Right hindlimb (tissue), 1 donor: ENCODE data around the gene LMO4.

ENCODE experiments used
- DNase-seq: peaks from one replicate; pipeline ENCODE4 v3.0.0-alpha.2; 2018

LMO4 gene

DNA sequence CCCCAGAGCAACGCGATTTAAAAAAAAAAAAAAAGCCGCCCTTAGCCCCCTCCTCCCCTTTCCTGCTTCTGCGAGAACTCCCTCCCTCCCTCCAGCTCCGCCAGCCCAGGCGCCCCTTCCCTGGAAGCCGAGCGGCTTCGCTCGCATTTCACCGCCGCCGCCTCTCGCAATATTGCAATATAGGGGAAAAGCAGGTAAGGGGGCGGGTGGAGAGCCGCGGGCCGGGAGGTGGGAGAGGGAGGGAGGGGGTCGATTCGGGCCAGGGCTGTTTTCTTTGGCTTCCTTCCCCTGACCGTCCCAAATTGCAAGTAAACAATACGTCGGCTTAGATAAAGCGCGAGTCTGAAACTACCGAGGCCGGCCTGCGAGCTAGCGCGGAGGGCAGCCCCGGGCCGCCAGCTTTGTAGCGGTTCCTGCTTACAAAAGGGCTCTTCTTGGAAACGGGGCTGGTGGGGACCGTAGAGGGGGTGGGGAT is 408 bp downstream of the LMO4 start:
- DNase-seq = peak; percentile 75

DNA sequence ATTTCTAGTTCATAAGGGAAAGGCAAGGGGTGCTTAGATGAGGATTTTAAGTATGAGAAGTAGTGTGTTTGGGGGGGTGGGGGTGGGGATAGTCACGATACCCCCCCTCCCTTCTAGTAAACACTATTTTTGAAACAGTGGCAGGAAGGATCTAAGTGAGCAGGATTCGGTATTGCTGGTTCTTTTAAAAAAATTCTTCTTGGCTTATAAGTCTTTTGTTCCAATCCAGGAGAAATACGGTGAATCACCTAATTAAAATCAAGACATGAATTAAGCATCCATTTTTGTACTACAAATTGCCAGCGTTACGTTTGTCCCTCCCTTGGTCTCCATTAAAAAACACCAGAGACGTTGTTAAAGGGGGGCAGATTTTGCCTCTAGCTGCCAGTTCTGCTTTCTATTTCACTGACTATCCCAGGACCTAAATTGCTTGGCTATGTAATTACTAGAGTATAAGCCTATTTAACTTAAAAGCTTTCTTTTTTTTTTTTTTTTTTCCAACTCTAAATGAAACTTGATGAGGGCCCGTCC is 911 bp downstream of the LMO4 start:
- no peak for DNase-seq

DNA sequence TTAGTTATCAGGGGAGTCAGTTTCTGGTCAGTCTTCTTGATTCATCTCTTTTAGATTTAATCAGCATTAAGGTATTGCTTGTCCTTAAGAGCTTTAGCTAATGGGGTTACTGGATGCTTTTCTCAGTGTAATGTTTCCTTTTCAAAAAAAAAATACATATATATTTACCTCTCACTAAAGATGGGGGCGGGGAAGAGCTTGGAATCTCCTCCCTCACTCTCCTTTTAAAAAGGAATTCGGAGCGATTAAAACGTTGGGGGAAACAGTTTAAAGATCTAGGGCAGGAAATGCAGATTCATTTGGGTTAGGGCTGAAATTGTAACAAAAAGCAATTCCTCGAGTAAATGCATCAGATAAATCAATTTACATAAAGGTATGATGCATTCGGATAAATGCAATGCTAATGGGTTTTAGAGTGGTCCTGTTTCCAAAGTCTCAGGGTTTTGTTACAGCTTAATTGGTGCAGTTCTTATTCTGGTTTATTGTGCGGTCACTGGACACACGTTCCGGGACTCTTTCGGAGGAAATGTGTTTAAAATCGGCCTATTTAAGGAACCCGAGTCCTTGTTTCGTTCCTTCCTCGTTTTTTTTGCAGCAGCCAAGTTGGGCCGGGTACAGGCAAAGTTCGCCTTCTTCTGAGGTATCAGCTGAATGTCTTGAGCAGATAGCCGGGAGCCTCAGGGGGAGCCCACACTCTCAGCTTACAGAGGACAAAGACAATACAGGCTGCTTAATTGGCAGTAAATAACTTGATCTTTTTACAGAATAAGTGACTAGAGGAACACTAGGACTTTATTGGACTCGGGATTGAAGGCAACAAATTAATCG is 1.6 kb downstream of the LMO4 start:
- DNase-seq = peak; percentile 46

DNA sequence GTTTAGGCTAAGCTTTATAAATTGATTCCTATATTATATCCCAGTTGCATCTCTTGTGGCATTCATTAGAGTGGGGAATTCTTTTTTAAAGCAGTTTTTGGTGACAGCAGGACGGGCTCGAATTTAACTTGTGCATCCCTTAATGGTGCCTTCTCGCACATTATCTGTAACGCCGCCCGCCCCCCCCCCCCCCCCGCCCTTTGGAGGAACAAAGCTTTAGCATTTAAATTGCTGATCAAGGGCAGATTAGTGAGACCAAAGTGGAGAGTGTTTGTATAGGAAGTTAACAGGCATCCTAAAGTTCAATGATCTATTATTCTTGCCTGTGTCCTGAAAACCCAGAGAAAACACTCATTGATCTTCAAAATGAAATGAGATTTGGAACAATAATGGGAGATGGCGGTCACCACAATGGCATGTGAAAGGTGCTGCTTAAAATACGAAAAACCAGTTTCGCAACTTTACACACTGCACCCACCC is 2.2 kb downstream of the LMO4 start:
- DNase-seq = no peak

DNA sequence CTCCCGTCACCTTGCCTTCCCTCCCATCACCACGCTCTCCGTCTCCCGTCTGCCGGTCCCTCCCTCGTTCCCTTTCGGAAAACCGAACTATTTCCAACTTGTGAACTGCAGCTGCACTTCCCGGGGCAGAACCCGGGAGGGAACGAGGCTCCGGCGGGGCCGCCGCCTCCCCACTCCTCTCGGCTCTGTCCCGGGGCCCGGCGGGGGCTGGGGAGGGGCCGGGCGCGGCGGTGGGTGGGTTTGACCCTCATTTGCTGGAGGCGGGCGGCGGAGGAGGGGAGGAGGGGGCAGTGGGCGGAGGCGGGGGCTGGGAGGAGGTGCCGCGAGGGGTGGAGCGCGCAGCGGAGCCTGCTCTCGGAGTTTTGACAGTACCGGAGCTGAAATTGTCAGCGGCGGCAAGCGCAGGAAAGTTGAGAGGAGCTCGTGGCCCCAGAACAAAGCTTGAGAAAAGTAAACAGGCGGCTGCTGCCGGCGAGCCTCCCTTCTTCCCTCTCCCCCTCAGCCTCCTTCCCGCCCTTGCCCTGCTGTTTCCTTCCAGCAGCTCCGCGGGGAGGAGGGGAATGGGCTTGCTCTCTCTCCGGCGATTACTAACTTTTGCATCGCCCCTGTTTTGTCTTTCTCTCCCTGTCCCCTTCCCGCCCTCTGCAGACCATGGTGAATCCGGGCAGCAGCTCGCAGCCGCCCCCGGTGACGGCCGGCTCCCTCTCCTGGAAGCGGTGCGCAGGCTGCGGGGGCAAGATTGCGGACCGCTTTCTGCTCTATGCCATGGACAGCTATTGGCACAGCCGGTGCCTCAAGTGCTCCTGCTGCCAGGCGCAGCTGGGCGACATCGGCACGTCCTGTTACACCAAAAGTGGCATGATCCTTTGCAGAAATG is 2.9 kb downstream of the LMO4 start:
- DNase-seq = peak; percentile 93

DNA sequence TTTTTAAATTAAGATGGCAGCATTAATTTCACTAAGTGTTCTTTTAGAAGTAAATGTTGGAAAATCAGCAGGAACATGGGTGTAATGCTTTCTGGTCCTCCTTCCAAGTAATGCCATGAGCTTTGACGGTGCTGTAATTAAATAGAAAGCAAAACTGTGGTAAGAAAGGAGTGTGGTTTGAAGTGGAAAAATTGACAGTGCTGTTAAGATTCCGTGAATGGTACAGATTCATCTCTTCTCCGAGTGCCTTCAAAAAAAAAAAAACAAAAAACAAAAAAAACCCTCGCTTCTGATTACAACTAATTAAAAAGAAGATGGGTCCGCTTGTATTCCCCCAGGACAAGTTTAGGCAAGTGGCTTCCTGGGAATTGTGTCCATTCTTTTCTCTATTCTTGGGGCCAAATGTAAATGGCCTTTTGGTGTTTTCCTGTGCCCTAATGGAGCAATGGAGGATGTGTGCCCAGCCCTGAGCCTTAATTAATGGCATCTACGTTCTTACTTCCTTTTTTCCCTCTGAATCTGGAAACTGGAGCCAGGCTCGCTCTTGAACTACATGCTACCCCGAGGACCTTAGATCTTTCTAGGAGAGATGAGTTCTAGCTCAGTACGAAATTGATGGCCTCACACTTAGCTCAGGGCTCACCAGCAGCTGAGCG is 5.1 kb downstream of the LMO4 start:
- no peak for DNase-seq

DNA sequence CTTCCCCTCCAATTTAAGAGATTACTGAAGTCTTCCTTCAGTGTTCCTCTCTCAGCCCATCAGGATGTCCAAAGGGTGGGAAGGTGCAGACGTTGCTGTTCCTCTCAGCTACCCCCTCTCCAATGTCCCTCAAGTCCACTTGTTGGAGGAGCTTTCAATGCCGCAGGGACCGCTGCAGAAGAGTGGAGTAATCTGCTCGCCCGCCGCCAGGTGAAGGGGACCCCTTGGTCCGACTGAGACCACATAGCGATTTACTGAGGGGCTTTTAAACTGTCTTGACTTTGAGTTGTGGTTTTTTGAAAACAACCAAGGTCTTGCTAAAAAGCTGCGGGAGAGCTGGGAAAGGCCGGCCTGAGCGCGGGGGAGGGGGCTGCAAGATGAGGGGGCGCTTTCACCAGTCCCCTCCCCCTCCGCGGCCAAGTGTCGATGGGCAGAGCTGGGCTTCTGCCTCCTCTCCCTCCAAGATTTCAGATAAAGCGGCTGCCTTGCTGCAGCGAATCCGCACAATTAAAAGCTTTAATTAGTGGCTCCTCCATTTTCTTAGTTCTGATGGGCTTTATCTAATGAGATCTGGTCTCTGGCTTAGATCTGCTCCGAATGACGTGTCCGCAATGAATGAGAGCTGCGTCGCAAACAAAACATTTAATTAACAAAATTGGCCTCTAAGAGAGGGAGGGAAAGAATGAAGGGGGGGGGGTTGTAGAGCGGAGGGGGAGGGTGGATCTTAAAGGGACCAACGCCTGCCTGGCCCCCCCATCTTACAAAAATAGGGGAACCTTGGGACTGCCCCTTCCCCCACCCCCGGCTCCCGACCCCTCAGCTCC is 5.9 kb downstream of the LMO4 start:
- no peak for DNase-seq

DNA sequence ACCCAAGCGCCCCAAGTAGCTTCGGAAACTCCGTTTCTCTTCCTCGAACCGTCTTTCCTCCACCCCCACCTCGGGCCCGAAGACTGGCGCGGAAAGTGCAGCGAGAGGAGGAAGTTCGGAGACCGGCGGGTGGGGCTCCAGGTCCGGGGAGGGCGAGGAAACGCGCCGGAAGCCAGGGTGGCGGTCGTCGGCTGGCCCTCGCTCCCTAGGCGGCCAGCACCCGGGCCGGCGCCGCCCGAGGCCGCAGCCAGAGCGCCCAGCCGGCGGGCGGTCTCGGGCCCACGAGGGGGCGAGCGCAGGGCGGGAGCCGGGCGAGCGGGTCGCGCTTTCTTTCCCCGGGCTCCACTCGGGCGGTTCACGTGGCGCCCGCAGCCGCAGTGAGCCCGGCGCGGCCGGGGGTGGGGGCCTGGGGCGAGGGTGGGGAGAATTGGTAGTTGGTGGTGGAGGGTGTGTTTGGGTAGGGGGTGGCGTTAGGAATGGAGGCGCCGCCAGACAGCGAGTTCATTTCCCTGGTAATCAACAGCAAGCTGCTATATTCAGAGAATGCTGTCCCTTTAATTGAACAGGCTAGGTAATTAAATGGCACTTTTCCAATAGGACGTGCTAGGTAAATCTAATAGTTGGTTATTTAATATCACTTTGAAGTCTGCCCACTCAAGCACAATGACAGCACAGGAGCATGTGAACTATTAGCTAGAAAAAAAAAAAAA is 6.7 kb downstream of the LMO4 start:
- DNase-seq = peak; percentile 74

DNA sequence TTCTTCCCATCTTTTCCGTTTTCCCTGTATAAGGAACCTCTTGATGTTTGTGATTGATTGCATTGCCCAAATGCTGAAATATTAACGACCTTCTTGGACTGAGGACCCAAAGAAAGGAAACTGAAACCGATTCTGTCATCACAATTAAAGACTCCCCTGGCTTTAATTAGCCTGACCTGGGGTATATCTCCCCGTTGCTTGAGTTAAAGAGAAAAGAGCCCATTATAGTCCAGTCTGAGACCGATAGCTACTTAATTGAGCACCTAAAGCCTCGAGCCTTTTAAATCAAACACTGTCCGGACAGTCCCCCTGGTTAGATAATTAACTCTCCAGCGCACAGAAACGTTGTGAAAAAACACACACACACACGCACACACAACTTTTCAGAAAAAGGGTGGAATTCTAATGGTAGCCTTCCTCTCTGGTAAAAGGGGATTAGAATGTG is 8.0 kb downstream of the LMO4 start:
- DNase-seq = no peak

DNA sequence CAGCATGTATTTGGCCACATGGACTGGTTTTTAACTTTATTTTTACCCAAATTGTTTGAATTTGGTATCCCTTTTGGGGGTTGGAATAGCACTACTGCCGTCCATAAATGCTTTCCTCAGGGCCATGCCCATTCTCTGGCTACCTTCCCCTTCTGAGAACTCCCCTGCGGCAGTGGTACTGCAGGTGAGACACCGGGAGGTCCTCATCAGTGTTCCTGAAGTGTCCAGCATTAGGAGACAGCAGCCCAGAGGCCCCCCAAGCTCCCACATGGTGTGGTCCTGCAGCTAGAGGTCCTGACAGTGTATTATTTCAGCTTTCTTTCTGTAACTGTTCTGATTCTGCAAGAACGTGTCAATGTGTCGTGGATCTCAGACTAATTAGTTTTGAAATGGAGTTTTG is 8.9 kb downstream of the LMO4 start:
- DNase-seq = no peak

DNA sequence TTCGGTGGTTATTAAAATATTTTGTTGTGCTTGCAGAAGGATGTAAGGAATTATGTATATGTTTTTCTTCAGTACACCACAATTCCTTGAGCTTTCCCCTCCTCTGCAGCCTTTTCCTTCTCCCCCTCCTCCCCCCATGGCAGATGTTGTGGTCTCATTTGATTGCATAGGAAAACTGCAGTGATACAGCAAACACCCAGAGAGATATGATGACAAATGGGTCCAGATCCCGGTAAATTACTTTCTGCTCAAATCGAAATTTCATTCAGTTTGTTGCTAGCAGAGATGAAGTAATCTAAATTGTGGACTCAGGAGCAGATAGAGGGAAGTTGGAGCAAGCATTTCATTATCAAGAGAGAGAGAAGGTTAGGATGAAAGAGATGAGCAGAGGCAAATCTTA is 9.9 kb downstream of the LMO4 start:
- DNase-seq = no peak

DNA sequence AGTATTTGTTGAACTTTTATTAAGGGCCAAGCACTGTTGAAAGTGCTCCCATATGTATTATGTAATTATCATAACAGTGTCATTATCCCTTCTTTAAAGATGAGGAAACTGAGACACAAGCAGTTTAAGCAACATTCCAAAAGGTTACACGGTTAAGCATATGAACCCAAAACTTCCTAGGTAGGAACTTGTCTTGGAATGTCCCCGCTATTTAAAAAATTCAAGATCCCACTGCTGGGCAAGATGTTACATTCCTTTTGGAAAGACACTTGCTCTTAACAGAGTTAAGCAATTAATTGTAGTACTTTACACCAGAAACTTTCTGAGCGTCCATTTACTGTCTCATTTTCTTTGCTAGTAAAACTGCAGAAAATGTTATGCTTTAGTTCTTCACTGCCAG is 15.6 kb downstream of the LMO4 start:
- DNase-seq = no peak

DNA sequence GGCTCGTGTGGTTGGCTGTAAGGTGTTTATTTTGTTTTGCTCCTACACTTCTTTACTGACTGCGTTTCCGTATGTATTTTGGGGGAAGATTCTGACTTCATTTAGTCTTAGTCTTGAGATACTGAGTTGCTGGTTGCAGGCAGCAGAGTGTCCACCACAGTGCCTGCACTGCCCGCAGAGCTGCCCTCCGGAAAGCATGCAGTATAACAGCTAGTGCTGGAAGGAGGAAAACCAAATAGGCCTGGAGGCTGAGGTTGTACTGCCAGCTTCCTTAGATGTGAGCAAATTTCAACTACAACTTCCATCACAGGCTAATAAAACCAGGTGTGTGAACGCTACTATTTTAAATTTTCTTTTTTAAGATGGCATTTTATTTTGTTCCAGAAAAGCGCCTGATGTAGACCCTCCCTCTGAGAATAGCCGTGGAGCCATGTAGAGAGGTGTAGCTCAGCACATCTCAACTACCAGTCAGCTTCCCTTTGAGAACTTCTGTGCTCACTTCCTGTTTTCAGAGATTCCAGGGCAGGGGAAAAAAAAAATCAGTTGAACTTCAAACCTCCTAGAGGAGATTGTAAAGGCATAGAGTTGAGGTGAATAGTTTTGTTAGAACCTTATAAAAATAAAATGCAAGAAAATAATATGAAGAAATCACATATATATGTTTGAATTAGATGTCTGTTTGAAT is 17.6 kb downstream of the LMO4 start:
- DNase-seq = no peak

DNA sequence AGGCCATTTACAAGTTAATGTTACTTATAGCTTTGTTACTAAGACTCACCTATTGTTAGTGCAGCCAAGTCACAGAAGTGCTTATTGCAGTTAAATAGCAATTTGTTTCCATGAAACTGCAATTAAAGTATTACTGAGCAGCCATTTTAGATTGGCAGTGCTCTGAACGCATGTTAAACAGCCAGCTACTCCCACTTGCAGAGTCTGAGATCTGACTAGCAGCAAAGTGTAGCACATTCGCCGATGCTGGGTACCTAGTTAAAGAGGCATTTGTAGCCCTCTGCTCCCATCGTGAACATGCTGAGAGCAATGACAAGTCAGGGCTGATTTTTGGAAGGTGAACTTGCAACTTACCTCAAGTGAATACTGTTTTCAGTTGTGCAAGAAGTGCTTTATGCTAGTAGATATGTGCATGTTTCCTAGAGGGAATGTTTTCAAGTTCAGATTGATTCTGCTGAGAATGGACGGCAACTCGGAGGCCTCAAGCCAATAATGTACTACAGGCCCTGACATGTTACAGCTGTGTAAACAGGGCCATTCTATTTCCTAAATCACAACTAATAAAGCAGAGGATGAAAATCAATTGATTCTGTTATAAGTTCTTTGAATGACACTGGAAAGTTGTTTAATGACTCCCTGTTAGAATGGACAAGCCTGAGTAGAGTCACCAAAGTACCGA is 19.8 kb downstream of the LMO4 start:
- no peak for DNase-seq

DNA sequence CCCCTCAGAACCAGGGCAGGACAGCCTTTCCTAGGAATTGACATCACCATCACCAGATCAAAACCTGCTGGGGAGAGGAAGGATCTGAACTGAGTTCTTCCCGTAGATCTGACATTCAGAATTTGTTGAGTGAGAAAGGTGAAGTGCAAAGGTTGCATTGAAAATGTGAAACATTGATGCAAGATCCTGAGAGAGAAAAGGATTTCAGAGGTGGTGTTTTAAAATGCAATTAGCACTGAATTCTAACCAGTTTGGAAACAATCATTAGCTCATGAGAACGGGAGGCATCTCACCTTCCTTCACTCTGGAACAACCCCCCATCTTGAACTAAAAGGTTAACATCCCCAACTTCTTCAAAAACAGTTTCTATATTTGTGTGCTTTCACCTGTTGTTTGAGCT is 20.4 kb downstream of the LMO4 start:
- no peak for DNase-seq

DNA sequence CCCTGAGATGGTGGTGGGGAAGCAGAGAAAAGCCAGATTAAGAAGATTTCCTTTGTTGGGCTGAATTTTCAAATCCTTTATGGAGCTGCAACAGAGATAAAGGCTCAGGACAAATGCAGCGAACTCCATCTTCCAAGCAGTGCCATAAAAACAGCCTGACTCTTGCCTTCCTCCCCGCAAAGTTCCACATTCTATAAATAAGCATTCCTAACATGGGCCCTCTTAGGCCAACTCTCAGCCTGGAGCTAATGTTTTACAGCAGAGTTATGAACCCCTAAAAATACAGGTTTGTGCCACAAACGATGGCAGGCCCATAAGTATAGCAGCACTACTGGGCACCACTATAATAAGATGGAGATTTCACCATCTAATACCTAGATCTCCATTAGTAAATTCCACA is 27.2 kb downstream of the LMO4 start:
- no peak for DNase-seq

DNA sequence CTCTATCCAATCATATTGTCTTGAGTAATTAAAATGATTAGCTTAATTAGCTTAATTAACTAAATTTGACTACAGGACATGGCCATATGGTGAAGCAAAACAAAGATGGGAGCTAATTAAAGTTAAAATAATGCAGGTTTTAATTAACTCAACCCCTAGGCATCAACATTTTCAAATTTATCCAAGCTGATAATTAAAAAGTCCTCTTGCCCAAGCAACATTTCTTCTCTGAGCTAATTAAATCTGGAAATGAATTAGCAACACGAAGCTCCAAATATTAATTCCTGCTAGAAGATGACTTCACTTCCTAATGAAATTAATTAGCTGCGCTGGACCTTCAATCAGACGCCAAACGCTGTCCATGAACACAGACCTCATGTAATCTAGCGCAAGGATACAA is 27.9 kb downstream of the LMO4 start:
- DNase-seq = no peak

DNA sequence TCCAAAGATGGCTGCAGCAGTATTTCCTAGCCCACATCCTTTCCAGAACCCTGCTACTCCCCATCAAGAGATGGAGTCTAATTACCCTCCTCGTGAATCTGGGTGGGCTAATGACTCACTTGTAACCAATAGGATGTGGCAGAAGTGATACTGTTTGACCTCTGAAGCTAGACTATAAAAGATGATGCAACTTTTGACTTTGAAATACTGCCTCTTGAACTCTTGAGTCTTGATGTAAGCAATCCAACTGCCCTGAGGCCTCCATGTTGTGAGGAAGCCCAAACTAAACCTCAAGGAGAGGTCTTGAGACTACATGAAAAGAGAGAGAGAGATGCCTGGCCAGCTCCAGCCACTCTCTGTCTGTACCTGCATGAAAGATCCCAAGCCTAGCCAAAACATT is 29.5 kb downstream of the LMO4 start:
- DNase-seq = no peak

DNA sequence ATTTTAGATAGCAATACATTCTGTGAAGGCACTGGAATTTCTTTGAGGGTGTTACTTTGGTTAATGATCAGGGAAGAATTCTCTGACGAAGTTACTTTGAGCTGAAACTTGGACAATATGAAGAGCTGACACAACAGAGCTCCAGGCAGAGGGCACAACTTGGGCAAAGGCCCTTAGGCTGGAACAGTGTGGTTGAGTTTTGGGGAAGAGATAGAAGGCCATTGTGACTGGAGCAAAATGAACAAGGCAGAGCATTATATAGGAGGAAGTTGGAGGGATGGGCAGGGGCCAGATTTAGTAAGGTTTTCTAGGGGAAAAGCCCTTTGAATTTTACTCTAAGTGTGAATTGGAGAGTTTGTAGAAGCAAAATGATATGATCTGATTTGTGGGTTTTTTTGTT is 30.9 kb downstream of the LMO4 start:
- no peak for DNase-seq
